ENCODE measurements around the gene TNFSF10.

DNA sequence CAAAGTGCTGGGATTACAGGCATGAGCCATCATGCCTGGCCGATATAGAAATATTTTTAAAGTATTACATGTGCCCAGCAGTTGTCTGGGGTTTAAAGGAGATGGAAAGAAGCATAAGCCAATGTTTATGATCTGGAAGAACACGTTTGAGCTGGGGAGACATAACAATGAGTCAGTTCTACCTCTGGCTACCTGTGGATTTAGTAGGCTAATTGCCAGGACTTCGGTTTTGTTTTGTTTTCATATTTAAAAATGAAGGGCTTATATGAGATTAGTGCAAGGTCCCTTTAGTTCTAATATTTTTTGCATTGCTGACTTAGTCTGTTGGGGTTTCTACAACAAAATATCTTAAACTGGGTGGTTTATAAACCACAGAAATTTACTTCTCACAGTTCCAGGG lies 22.9 kb upstream of the TNFSF10 start:
- TF ChIP-seq, protein P1, sequence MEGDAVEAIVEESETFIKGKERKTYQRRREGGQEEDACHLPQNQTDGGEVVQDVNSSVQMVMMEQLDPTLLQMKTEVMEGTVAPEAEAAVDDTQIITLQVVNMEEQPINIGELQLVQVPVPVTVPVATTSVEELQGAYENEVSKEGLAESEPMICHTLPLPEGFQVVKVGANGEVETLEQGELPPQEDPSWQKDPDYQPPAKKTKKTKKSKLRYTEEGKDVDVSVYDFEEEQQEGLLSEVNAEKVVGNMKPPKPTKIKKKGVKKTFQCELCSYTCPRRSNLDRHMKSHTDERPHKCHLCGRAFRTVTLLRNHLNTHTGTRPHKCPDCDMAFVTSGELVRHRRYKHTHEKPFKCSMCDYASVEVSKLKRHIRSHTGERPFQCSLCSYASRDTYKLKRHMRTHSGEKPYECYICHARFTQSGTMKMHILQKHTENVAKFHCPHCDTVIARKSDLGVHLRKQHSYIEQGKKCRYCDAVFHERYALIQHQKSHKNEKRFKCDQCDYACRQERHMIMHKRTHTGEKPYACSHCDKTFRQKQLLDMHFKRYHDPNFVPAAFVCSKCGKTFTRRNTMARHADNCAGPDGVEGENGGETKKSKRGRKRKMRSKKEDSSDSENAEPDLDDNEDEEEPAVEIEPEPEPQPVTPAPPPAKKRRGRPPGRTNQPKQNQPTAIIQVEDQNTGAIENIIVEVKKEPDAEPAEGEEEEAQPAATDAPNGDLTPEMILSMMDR (IDR thresholded peaks at IDR 0.05; ENCODE audit: poor library complexity): no peak
- no peak for TF ChIP-seq EZH2 (IDR thresholded peaks at IDR 0.05; ENCODE audit: borderline replicate concordance)

All from hepatocyte (in vitro differentiated cells).